ENCODE measurements around the gene MYBBP1A. TPM values are rescaled to one million over a fixed set of nuclear protein-coding genes. Genes with fewer than 3 reads are reported as not detected.

The MYBBP1A gene
- total RNA-seq, 1 experiment from 2014 or later: 177 TPM

GRCh38 chr17:4583206-4583605, 28.0 kb upstream of the MYBBP1A start:
- no peak for DNase-seq (ENCODE audit: low spot score)
- no peak overlapping the region for H3K27ac ChIP-seq (ENCODE audit: low read depth, low read length, poor library complexity, severe bottlenecking)
- H3K27me3 ChIP-seq (replicated peaks; ENCODE audit: insufficient read depth, low read depth, low read length, poor library complexity): peaks cover 40% of the 10 kb centered on the region
- CTCF ChIA-PET: interaction anchor here (0.6 kb wide), 1 partner anchor 520 kb away, joined by 3 read pairs; no protein-coding TSS in a partner anchor
- no TSS peak for BruUV-seq (replicated peaks)
- H3K9me3 ChIP-seq (ENCODE audit: low read depth, low read length, poor library complexity, severe bottlenecking): no peaks in the 10 kb centered on the region
- no peak overlapping the region for H3K4me3 ChIP-seq (ENCODE audit: low read depth, low read length, poor library complexity, severe bottlenecking)
- no peaks in the 10 kb centered on the region for H3K4me1 ChIP-seq (ENCODE audit: insufficient read depth, low read length, poor library complexity, severe bottlenecking)
- TF ChIP-seq EZH2 (IDR thresholded peaks at IDR 0.05; ENCODE audit: borderline replicate concordance, low read depth, low read length, poor library complexity, severe bottlenecking) (no peak), CTCF (conservative IDR thresholded peaks at IDR 0.05; ENCODE audit: low read depth, low read length) (no peak)
- no peaks in the 10 kb centered on the region for H3K36me3 ChIP-seq (ENCODE audit: insufficient read depth, low read length, poor library complexity, severe bottlenecking)
- POLR2A ChIA-PET (ENCODE audit: low non-redundant PET): interaction anchor here (0.6 kb wide), 1 partner anchor 163 kb away, joined by 4 read pairs; no protein-coding TSS in a partner anchor
- intact Hi-C loops (cut with micrococcal nuclease; ENCODE audit: unreplicated experiment): no loop called here

- peaks cover 40% of the 10 kb centered on the region for H3K27me3 ChIP-seq (replicated peaks; ENCODE audit: insufficient read depth, low read depth, low read length, poor library complexity)
- BruUV-seq (replicated peaks): no TSS peak
- H3K4me3 ChIP-seq (ENCODE audit: low read depth, low read length, poor library complexity, severe bottlenecking): no peak overlapping the region
- H3K4me1 ChIP-seq (ENCODE audit: insufficient read depth, low read length, poor library complexity, severe bottlenecking): no peaks in the 10 kb centered on the region
- no peaks in the 10 kb centered on the region for H3K9me3 ChIP-seq (ENCODE audit: low read depth, low read length, poor library complexity, severe bottlenecking)
- no peak for TF ChIP-seq CTCF (conservative IDR thresholded peaks at IDR 0.05; ENCODE audit: low read depth, low read length)
- TF ChIP-seq EZH2 (IDR thresholded peaks at IDR 0.05; ENCODE audit: borderline replicate concordance, low read depth, low read length, poor library complexity, severe bottlenecking): no peak
- no peaks in the 10 kb centered on the region for H3K36me3 ChIP-seq (ENCODE audit: insufficient read depth, low read length, poor library complexity, severe bottlenecking)
- DNase-seq (ENCODE audit: low spot score): no peak
- ChIA-PET POLR2A (ENCODE audit: low non-redundant PET) (no interaction called here), CTCF (no interaction called here)
- intact Hi-C loops (cut with micrococcal nuclease; ENCODE audit: unreplicated experiment): no loop called here
- no peak overlapping the region for H3K27ac ChIP-seq (ENCODE audit: low read depth, low read length, poor library complexity, severe bottlenecking)
These were observed 27.5 kb upstream of the MYBBP1A start for GRCh38 chr17:4582691-4583090.

GRCh38 chr17:4582101-4582501, 26.9 kb upstream of the MYBBP1A start:
- H3K36me3 ChIP-seq (ENCODE audit: insufficient read depth, low read length, poor library complexity, severe bottlenecking): no peaks in the 10 kb centered on the region
- POLR2A ChIA-PET (ENCODE audit: low non-redundant PET): no interaction called here
- intact Hi-C loops (cut with micrococcal nuclease; ENCODE audit: unreplicated experiment): no loop called here
- TF ChIP-seq CTCF (conservative IDR thresholded peaks at IDR 0.05; ENCODE audit: low read depth, low read length) (no peak), EZH2 (IDR thresholded peaks at IDR 0.05; ENCODE audit: borderline replicate concordance, low read depth, low read length, poor library complexity, severe bottlenecking) (no peak)
- no peak overlapping the region for H3K4me3 ChIP-seq (ENCODE audit: low read depth, low read length, poor library complexity, severe bottlenecking)
- DNase-seq (ENCODE audit: low spot score): no peak
- H3K27me3 ChIP-seq (replicated peaks; ENCODE audit: insufficient read depth, low read depth, low read length, poor library complexity): peaks cover 40% of the 10 kb centered on the region
- H3K27ac ChIP-seq (ENCODE audit: low read depth, low read length, poor library complexity, severe bottlenecking): no peak overlapping the region
- CTCF ChIA-PET: no interaction called here
- no peaks in the 10 kb centered on the region for H3K4me1 ChIP-seq (ENCODE audit: insufficient read depth, low read length, poor library complexity, severe bottlenecking)
- no TSS peak for BruUV-seq (replicated peaks)
- no peaks in the 10 kb centered on the region for H3K9me3 ChIP-seq (ENCODE audit: low read depth, low read length, poor library complexity, severe bottlenecking)

All from A673 (cell line).